ENCODE data around the gene TMEM30A. TPM values are rescaled to one million over a fixed set of nuclear protein-coding genes. Genes with fewer than 3 reads are reported as not detected.

TMEM30A gene
- total and polyA plus RNA-seq, 2 of the 13 experiments (the other 11 are each of a cell fraction or from before 2014, with no cell fraction given), result 17.6 to 54.4 TPM

GRCh38 chr6:75273009-75273408 is 11.6 kb downstream of the TMEM30A start:
- in situ Hi-C loops (cut with HindIII; ENCODE audit: extremely low pct_ligation_motif_present, low pct_unique_long_range_greater_than_20kb) (no loop called here), intact Hi-C loops (cut with micrococcal nuclease; ENCODE audit: unreplicated experiment) (no loop called here)
- Histone ChIP-seq H3K36me3 (replicated peaks in 1 of 2; ENCODE audit: control insufficient read depth in 1 of 2, insufficient read depth in 2 of 2, low read length in 2 of 2) (peaks cover 4 to 17% of the 10 kb centered on the region in 2 experiments; a peak in 3 of 5 replicates), H2AFZ (ENCODE audit: low read length) (no peak overlapping the region), H4K20me1 (ENCODE audit: insufficient read depth, low read length) (0 out of 2 replicates have a peak, but pooled peaks cover 3% of the 10 kb centered on the region), H3K27ac (ENCODE audit: extremely low read length, insufficient read depth, low read length) (peak overlapping the region; percentile 19), H3K9me3 (ENCODE audit: low read length) (no peaks in the 10 kb centered on the region), H3K4me3 (replicated peaks in 1 of 3; ENCODE audit: insufficient read depth in 1 of 3, low read depth in 2 of 3, low read length in 3 of 3) (no peak overlapping the region), H3K4me1 (ENCODE audit: insufficient read depth, low read length) (peaks cover 22% of the 10 kb centered on the region), H3K27me3 (ENCODE audit: control insufficient read depth in 1 of 2, insufficient read depth in 2 of 2, low read length in 2 of 2) (no peaks in the 10 kb centered on the region), H3K79me2 (ENCODE audit: insufficient read depth, low read length) (peaks cover 76% of the 10 kb centered on the region), H3K9ac (ENCODE audit: insufficient read depth, low read depth, low read length) (no peak overlapping the region), H3K4me2 (ENCODE audit: low read depth, low read length) (no peak overlapping the region)
- ATAC-seq (no peak), DNase-seq (ENCODE audit: low spot score) (no peak), FAIRE-seq (no peak)
- WGBS (ENCODE audit: low lambda C conversion rate), result 97% methylated on average over 4 of the region's 4 CpGs
- ChIA-PET CTCF (ENCODE audit: low intra/inter-chr PET ratio, low total read pairs) (no interaction called here), POLR2A (interaction anchor here (1.6 to 2.0 kb wide), 2 partner anchors 9 to 11 kb away, joined by 3 to 13 read pairs; partner anchors contain the start of gene TMEM30A)
- no TSS peak for BruUV-seq (replicated peaks)
- TF ChIP-seq KLF11 (CRISPR knock-in tag; IDR thresholded peaks at IDR 0.05), result no peak
- no peak for TF ChIP-seq ZNF24 (IDR thresholded peaks at IDR 0.05)
- no peak for TF ChIP-seq ATF7 (IDR thresholded peaks at IDR 0.05)
- no peak for TF ChIP-seq ATF7 (CRISPR knock-in tag; IDR thresholded peaks at IDR 0.05)
- TF ChIP-seq RNF2 (conservative IDR thresholded peaks at IDR 0.05; ENCODE audit: low read depth), result no peak
- no peak for TF ChIP-seq MXI1 (IDR thresholded peaks at IDR 0.05; ENCODE audit: borderline replicate concordance, low read depth, low read length)
- TF ChIP-seq HMGA1 (CRISPR knock-in tag; conservative IDR thresholded peaks at IDR 0.05), result no peak
- no peak for TF ChIP-seq POLR2AphosphoS2 (IDR thresholded peaks at IDR 0.05; ENCODE audit: low read depth, low read length)
- TF ChIP-seq SCMH1 (CRISPR knock-in tag; IDR thresholded peaks at IDR 0.05; ENCODE audit: borderline replicate concordance), result no peak
- TF ChIP-seq, protein P1, sequence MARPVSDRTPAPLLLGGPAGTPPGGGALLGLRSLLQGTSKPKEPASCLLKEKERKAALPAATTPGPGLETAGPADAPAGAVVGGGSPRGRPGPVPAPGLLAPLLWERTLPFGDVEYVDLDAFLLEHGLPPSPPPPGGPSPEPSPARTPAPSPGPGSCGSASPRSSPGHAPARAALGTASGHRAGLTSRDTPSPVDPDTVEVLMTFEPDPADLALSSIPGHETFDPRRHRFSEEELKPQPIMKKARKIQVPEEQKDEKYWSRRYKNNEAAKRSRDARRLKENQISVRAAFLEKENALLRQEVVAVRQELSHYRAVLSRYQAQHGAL (CRISPR knock-in tag; IDR thresholded peaks at IDR 0.05; ENCODE audit: not compliant biosample characterization), result no peak
- no peak for TF ChIP-seq KLF13 (CRISPR knock-in tag; IDR thresholded peaks at IDR 0.05)
- TF ChIP-seq, protein P2, sequence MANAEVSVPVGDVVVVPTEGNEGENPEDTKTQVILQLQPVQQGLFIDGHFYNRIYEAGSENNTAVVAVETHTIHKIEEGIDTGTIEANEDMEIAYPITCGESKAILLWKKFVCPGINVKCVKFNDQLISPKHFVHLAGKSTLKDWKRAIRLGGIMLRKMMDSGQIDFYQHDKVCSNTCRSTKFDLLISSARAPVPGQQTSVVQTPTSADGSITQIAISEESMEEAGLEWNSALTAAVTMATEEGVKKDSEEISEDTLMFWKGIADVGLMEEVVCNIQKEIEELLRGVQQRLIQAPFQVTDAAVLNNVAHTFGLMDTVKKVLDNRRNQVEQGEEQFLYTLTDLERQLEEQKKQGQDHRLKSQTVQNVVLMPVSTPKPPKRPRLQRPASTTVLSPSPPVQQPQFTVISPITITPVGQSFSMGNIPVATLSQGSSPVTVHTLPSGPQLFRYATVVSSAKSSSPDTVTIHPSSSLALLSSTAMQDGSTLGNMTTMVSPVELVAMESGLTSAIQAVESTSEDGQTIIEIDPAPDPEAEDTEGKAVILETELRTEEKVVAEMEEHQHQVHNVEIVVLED (CRISPR knock-in tag; IDR thresholded peaks at IDR 0.05; ENCODE audit: borderline replicate concordance), result no peak
- no peak for TF ChIP-seq ZNF335 (CRISPR knock-in tag; IDR thresholded peaks at IDR 0.05)

All from HepG2 (cell line).